Testis (tissue), 2 donors: ENCODE results near the gene FGF12.

Experiments used
- POLR2A ChIP-seq: fragments of 450-650 bp; IDR thresholded peaks from one replicate; pipeline ENCODE4 v1.6.1; 2017; ENCODE audit warnings: antibody characterized with exemption, mild to moderate bottlenecking, moderate library complexity
- TF ChIP-seq, protein P1 (sequence below), 3 experiments: fragments of 450-650 bp in 2 of 3; fragments of 200-600 bp in 1 of 3; sonication (generic) in 1 of 3; IDR thresholded peaks; one replicate each; pipeline ENCODE4 v1.5.1; 2016 to 2019; ENCODE audit warnings: antibody characterized with exemption in 3 of 3, mild to moderate bottlenecking in 2 of 3, moderate library complexity in 1 of 3

GRCh38 chr3:192397012-192397411, 330.3 kb downstream of the FGF12 start:
- TF ChIP-seq, protein P1, sequence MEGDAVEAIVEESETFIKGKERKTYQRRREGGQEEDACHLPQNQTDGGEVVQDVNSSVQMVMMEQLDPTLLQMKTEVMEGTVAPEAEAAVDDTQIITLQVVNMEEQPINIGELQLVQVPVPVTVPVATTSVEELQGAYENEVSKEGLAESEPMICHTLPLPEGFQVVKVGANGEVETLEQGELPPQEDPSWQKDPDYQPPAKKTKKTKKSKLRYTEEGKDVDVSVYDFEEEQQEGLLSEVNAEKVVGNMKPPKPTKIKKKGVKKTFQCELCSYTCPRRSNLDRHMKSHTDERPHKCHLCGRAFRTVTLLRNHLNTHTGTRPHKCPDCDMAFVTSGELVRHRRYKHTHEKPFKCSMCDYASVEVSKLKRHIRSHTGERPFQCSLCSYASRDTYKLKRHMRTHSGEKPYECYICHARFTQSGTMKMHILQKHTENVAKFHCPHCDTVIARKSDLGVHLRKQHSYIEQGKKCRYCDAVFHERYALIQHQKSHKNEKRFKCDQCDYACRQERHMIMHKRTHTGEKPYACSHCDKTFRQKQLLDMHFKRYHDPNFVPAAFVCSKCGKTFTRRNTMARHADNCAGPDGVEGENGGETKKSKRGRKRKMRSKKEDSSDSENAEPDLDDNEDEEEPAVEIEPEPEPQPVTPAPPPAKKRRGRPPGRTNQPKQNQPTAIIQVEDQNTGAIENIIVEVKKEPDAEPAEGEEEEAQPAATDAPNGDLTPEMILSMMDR (IDR thresholded peaks at IDR 0.05) = no peak
- TF ChIP-seq POLR2A = no peak
